SH-SY5Y (cell line): ENCODE data around the gene CNTNAP5.

Experiments
- GATA2 ChIP-seq: IDR thresholded peaks from 2 replicates; pipeline ENCODE4 v1.6.1; 2011; ENCODE audit warnings: mild to moderate bottlenecking, low read depth, low read length
- GATA3 ChIP-seq: IDR thresholded peaks from 2 replicates; pipeline ENCODE4 v1.6.1; 2011; ENCODE audit warnings: low read depth, mild to moderate bottlenecking, low read length, moderate library complexity

- no peak for TF ChIP-seq GATA2
- TF ChIP-seq GATA3 = no peak
Measured at GRCh38 chr2:124048102-124048501, 23.0 kb downstream of the CNTNAP5 start.
